ENCODE results near the gene PAX3. TPM values are rescaled to one million over a fixed set of nuclear protein-coding genes. Genes with fewer than 3 reads are reported as not detected.

PAX3 gene
- polyA plus RNA-seq, 1 experiment, result not detected

DNA sequence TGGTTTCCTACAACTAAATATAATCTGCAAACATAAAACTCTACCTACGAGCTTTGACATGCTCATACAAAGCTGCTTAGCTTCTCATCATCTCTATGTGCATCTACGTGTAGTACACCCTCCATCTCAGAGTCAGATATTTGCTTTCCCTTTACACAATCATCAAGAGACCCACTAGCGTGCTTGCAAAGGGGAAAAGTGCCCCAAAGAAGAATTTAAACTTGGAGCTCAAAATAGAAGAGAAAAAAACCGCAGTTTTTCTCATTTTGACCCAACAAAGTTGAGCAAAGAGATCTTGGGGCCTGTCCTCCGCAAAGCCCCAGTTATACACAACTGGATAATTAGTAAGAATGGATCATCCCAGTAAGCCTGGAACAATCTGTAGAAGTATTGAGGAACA is 104.1 kb downstream of the PAX3 start:
- CTCF ChIA-PET, result no interaction called here
- DNase-seq (ENCODE audit: low read depth, low spot score), result no peak
- Histone ChIP-seq H3K27me3 (ENCODE audit: control insufficient read depth, insufficient read depth, low read length) (no peaks in the 10 kb centered on the region), H3K4me3 (ENCODE audit: low read depth, low read length) (no peak overlapping the region), H3K9me3 (ENCODE audit: control insufficient read depth, insufficient read depth, low read length) (no peaks in the 10 kb centered on the region), H3K27ac (ENCODE audit: low read depth, low read length) (no peak overlapping the region)
- POLR2A ChIA-PET, result no interaction called here
- TF ChIP-seq, protein P1, sequence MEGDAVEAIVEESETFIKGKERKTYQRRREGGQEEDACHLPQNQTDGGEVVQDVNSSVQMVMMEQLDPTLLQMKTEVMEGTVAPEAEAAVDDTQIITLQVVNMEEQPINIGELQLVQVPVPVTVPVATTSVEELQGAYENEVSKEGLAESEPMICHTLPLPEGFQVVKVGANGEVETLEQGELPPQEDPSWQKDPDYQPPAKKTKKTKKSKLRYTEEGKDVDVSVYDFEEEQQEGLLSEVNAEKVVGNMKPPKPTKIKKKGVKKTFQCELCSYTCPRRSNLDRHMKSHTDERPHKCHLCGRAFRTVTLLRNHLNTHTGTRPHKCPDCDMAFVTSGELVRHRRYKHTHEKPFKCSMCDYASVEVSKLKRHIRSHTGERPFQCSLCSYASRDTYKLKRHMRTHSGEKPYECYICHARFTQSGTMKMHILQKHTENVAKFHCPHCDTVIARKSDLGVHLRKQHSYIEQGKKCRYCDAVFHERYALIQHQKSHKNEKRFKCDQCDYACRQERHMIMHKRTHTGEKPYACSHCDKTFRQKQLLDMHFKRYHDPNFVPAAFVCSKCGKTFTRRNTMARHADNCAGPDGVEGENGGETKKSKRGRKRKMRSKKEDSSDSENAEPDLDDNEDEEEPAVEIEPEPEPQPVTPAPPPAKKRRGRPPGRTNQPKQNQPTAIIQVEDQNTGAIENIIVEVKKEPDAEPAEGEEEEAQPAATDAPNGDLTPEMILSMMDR (IDR thresholded peaks at IDR 0.05; ENCODE audit: low read depth, low read length), result no peak

DNA sequence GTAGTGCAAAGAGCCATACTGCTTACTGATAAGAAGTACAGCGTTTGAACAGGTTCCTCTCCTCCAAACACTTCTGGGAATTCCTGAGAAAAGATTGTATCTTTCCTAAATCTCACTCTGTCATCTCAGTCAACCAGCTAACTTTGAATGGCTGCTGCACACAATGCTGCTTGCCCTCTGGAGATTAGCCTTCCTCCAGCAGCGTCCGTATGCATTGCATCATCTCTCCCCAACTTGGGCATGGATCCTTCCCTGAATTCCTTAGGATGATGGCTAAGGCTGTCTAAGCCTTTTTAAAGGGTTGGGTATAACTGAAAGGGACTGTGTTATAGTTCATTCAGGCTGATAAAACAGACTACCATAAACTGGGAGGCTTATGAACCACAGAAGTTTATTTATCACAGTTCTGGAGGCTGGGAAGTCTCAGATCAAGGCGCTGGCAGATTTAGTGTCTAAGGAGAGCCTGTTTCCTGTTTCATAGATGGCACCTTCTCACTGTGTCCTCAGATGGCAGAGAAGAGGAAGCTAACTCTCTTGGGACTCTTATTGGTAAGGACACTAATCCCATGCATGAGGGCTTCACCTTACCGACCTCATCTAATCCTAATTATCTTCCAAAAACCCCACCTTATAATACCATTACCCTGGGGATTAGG is 105.3 kb downstream of the PAX3 start:
- POLR2A ChIA-PET, result no interaction called here
- Histone ChIP-seq H3K27me3 (ENCODE audit: control insufficient read depth, insufficient read depth, low read length) (no peaks in the 10 kb centered on the region), H3K27ac (ENCODE audit: low read depth, low read length) (no peak overlapping the region), H3K9me3 (ENCODE audit: control insufficient read depth, insufficient read depth, low read length) (no peaks in the 10 kb centered on the region), H3K4me3 (ENCODE audit: low read depth, low read length) (no peak overlapping the region)
- no peak for DNase-seq (ENCODE audit: low read depth, low spot score)
- CTCF ChIA-PET, result interaction anchor here (0.6 kb wide), 1 partner anchor 469 kb away, joined by 3 read pairs; no protein-coding TSS in a partner anchor
- TF ChIP-seq, protein P1 (IDR thresholded peaks at IDR 0.05; ENCODE audit: low read depth, low read length), result no peak

DNA sequence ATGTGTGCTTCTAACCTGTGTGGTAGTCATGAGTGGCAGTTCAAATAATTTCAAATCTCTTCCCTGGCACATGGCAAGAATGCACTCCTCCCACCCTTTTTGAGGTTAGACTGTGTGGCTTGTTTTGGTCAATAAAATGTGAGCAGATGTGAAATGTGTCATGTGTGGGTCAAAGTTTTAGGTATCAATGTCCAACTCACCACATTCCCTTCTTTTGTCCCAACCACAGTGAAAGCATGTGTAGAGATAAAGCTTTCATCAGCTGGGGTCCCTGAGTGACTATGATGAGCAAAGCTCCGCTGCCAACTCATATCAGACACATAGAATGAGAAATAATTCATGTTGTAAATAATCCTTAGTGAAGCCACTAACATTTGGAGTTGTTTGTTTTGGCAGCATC is 118.2 kb downstream of the PAX3 start:
- DNase-seq (ENCODE audit: low read depth, low spot score), result no peak
- ChIA-PET POLR2A (no interaction called here), CTCF (no interaction called here)
- Histone ChIP-seq H3K27ac (ENCODE audit: low read depth, low read length) (no peak overlapping the region), H3K9me3 (ENCODE audit: control insufficient read depth, insufficient read depth, low read length) (no peaks in the 10 kb centered on the region; the same call in 1 of the 2 replicates), H3K27me3 (ENCODE audit: control insufficient read depth, insufficient read depth, low read length) (no peaks in the 10 kb centered on the region), H3K4me3 (ENCODE audit: low read depth, low read length) (no peak overlapping the region)
- TF ChIP-seq, protein P1 (IDR thresholded peaks at IDR 0.05; ENCODE audit: low read depth, low read length), result no peak

DNA sequence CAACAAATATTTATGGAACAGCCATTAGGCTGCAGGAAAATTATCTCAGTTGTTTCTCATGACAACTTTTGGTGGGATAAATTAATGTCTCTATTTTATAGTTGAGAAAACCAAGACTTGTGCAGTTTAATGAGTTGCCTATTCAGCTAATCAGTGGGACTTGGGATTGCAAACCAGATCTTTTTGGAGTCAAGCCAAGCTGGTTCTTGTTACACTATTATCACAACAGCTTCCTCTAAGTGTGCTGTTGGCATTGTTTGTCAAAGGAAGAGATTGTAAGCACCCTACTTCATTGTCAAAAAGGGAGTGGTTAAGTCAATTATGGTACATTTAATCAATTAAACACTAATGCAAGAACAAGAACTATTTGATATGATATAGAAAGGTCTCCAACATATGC is 119.2 kb downstream of the PAX3 start:
- no peak overlapping the region for H3K4me3 ChIP-seq (ENCODE audit: low read depth, low read length)
- no peak overlapping the region for H3K27ac ChIP-seq (ENCODE audit: low read depth, low read length)
- DNase-seq (ENCODE audit: low read depth, low spot score), result no peak
- H3K9me3 ChIP-seq (ENCODE audit: control insufficient read depth, insufficient read depth, low read length), result no peaks in the 10 kb centered on the region; the same call in 1 of the 2 replicates
- POLR2A ChIA-PET, result no interaction called here
- TF ChIP-seq, protein P1 (IDR thresholded peaks at IDR 0.05; ENCODE audit: low read depth, low read length), result no peak
- H3K27me3 ChIP-seq (ENCODE audit: control insufficient read depth, insufficient read depth, low read length), result no peaks in the 10 kb centered on the region
- CTCF ChIA-PET, result no interaction called here

DNA sequence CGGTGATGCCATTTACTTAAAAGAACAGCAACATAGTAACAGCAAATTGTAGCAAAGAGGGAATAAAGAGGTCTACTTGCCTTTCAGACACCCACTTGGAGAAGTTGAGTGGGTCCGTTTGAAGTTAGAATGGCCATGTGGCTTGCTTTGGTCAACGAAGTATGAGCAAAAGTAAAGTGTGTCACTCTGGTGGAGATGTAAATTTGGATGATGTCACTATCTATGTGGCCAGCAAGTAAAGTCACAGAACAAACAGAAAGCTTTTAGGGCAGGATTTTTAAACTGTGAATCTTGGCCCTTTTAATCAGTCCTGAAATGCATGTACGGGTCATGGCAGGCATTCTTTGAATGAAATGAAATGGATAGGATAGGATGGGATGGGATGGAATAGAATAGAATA is 120.3 kb downstream of the PAX3 start:
- POLR2A ChIA-PET, result no interaction called here
- CTCF ChIA-PET, result no interaction called here
- no peaks in the 10 kb centered on the region; the same call in 1 of the 2 replicates for H3K9me3 ChIP-seq (ENCODE audit: control insufficient read depth, insufficient read depth, low read length)
- H3K27me3 ChIP-seq (ENCODE audit: control insufficient read depth, insufficient read depth, low read length), result no peaks in the 10 kb centered on the region
- TF ChIP-seq, protein P1 (IDR thresholded peaks at IDR 0.05; ENCODE audit: low read depth, low read length), result no peak
- no peak overlapping the region for H3K27ac ChIP-seq (ENCODE audit: low read depth, low read length)
- H3K4me3 ChIP-seq (ENCODE audit: low read depth, low read length), result no peak overlapping the region
- no peak for DNase-seq (ENCODE audit: low read depth, low spot score)
